Brain microvascular endothelial cell (primary cell): ENCODE data around the gene POC1A.

Experiments
- DNase-seq: peaks from one replicate; pipeline ENCODE4 v3.0.0-alpha.2; 2020
- H3K27ac ChIP-seq: fragments of 250-450 bp; sonication (Bioruptor Pico); 2 replicates; pipeline ENCODE4 v1.5.1; 2020; ENCODE audit warnings: mild to moderate bottlenecking, moderate library complexity
- H3K27me3 ChIP-seq: fragments of 250-450 bp; sonication (Bioruptor Pico); replicated peaks from 2 replicates; pipeline ENCODE4 v1.5.1; 2020; ENCODE audit warnings: mild to moderate bottlenecking
- H3K36me3 ChIP-seq: fragments of 250-450 bp; sonication (Bioruptor Pico); replicated peaks from 2 replicates; pipeline ENCODE4 v1.5.1; 2020; ENCODE audit warnings: mild to moderate bottlenecking
- H3K4me3 ChIP-seq: 2 replicates; pipeline ENCODE4 v1.5.1; 2011; ENCODE audit warnings: low read depth, mild to moderate bottlenecking, control low read depth, low read length, moderate library complexity
- CTCF ChIP-seq: IDR thresholded peaks from 2 replicates; pipeline ENCODE4 v1.5.1; 2011; ENCODE audit warnings: low read depth, mild to moderate bottlenecking, moderate library complexity, low read length, control low read depth, inconsistent platforms; ENCODE audit errors: missing control alignments
- in situ Hi-C: cut with HindIII; loops from 2 replicates; pipeline ENCODE4 v1.10.0; 2017; ENCODE audit warnings: low sequenced_read_pairs, low pct_ligation_motif_present

POC1A gene

GRCh38 chr3:52025453-52025852 is 128.8 kb downstream of the POC1A start:
- in situ Hi-C loops, result no loop called here
- no peak for DNase-seq
- no peak overlapping the region for H3K27ac ChIP-seq
- H3K27me3 ChIP-seq, result no peaks in the 10 kb centered on the region
- H3K4me3 ChIP-seq, result no peak overlapping the region
- no peak for TF ChIP-seq CTCF
- H3K36me3 ChIP-seq, result no peaks in the 10 kb centered on the region
